Measurements from ENCODE around the gene STXBP5. TPM values are rescaled to one million over a fixed set of nuclear protein-coding genes. Genes with fewer than 3 reads are reported as not detected.

STXBP5 gene
- total and polyA plus RNA-seq, 2 of the 4 experiments (the other 2 are of a cell fraction): 13.2 to 46.4 TPM

DNA sequence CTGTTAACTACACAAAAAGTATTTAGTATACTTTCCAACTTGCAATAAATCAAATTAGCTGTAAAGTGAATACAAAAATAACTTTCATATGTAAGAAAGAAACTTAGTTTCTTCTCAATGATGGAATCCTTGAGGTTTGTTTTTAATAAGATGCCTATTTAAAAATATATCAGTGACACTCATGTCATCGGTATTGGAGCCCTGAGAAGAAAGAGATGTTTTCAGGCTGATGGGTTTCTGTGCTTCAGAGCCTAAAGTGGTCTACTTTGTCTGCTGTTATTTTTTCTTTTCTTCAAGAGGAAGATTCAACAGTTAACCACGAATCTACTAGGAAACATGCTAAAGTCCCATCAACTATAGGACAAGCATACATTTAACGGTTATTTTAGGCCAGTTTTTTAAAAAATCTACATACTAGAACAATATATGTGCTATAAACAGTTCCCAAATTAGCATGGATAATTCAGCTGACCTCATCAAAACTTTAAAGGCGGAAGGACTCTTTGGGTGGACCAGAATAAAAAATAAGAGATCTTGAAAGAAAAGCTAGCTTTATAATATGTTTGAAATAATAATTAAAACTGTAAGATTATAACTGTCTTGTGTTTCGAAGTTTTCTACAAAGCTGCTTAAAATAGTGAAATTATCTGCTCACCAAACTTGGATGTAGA is 157.2 kb downstream of the STXBP5 start:
- no TSS peak for BruUV-seq (replicated peaks)

More for the DNA sequence above, 157.2 kb downstream of the STXBP5 start:
- no peak for TF ChIP-seq BHLHE40 (IDR thresholded peaks at IDR 0.05; ENCODE audit: low read depth, low read length)
- TF ChIP-seq MAFK (IDR thresholded peaks at IDR 0.05; ENCODE audit: low read depth, low read length): peak; percentile 86
- no peak overlapping the region for H2AK5ac ChIP-seq (ENCODE audit: low read depth, low read length)
- ChIA-PET CTCF (interaction anchor here (0.6 kb wide), 1 partner anchor 148 kb away, joined by 6 read pairs; no protein-coding TSS in a partner anchor), POLR2A (ENCODE audit: unreplicated experiment) (no interaction called here)
- no peak overlapping the region for H2BK120ac ChIP-seq (ENCODE audit: low read depth, low read length)
- H3K27me3 ChIP-seq (ENCODE audit: control insufficient read depth, insufficient read depth, low read length): no peaks in the 10 kb centered on the region
- H3K27ac ChIP-seq (ENCODE audit: insufficient read depth, low read length): no peak overlapping the region
- H3K79me1 ChIP-seq (ENCODE audit: low read depth in 1 of 2, low read length in 2 of 2): no peaks in the 10 kb centered on the region
- H2AK9ac ChIP-seq (replicated peaks; ENCODE audit: low read depth, low read length, poor library complexity): no peak overlapping the region
- no peak overlapping the region for H3K4ac ChIP-seq (ENCODE audit: low read depth, low read length)
- no peak overlapping the region for H3K4me3 ChIP-seq (ENCODE audit: insufficient read depth, low read depth, low read length)
- H2BK5ac ChIP-seq (ENCODE audit: low read depth, low read length, poor library complexity, severe bottlenecking): no peak overlapping the region
- H3K4me1 ChIP-seq (ENCODE audit: control insufficient read depth, insufficient read depth, low read length): no peaks in the 10 kb centered on the region
- no peak overlapping the region for H2BK15ac ChIP-seq (ENCODE audit: low read depth, low read length)
- no peak overlapping the region for H3K18ac ChIP-seq (ENCODE audit: low read depth, low read length)
- H4K8ac ChIP-seq (ENCODE audit: low read depth in 2 of 2, low read length in 2 of 2): no peak overlapping the region
- H2BK20ac ChIP-seq (ENCODE audit: low read depth, low read length): no peak overlapping the region
- in situ Hi-C loops (cut with MboI; ENCODE audit: low sequenced_read_pairs) (no loop called here), intact Hi-C loops (cut with micrococcal nuclease) (no loop called here), dilution Hi-C loops (cut with HindIII; ENCODE audit: low sequenced_read_pairs, unreplicated experiment) (no loop called here)
- no peak overlapping the region for H3K14ac ChIP-seq (replicated peaks; ENCODE audit: low read depth, low read length)
- H4K5ac ChIP-seq (ENCODE audit: low read depth, low read length): no peak overlapping the region
- H3K56ac ChIP-seq (ENCODE audit: extremely low read depth, insufficient read depth, low read length): no peak overlapping the region
- DNase-seq (no peak), ATAC-seq (ENCODE audit: low read depth) (no peak)
- WGBS, 2 experiments (ENCODE audit: extremely low coverage in 2 of 2, insufficient read length in 1 of 2): no CpG with 5 or more reads among the region's 5 CpGs
- no peak overlapping the region for H3K23ac ChIP-seq (ENCODE audit: low read depth, low read length)
- no peaks in the 10 kb centered on the region for H3K9me1 ChIP-seq (ENCODE audit: insufficient read depth, low read length)
- no peak overlapping the region for H2AFZ ChIP-seq (replicated peaks; ENCODE audit: low read length, poor library complexity)
- no peak overlapping the region for H3K9ac ChIP-seq (ENCODE audit: low read depth, low read length)
- peaks cover 23% of the 10 kb centered on the region for H3K36me3 ChIP-seq (ENCODE audit: control insufficient read depth, insufficient read depth, low read length)
- no peaks in the 10 kb centered on the region for H4K20me1 ChIP-seq (ENCODE audit: insufficient read depth, low read length)
- peaks cover 2% of the 10 kb centered on the region for H3K9me3 ChIP-seq (ENCODE audit: control insufficient read depth, insufficient read depth, low read length)
- H4K91ac ChIP-seq (ENCODE audit: insufficient read depth, low read depth, low read length): no peak overlapping the region
- H3K4me2 ChIP-seq (ENCODE audit: low read depth, low read length): no peak overlapping the region

Measured in IMR-90 (cell line).